ENCODE results near the gene CRTC1. TPM values are rescaled to one million over a fixed set of nuclear protein-coding genes. Genes with fewer than 3 reads are reported as not detected.

Gene CRTC1
- total RNA-seq, 1 experiment from 2014 or later, result 12.3 TPM

DNA sequence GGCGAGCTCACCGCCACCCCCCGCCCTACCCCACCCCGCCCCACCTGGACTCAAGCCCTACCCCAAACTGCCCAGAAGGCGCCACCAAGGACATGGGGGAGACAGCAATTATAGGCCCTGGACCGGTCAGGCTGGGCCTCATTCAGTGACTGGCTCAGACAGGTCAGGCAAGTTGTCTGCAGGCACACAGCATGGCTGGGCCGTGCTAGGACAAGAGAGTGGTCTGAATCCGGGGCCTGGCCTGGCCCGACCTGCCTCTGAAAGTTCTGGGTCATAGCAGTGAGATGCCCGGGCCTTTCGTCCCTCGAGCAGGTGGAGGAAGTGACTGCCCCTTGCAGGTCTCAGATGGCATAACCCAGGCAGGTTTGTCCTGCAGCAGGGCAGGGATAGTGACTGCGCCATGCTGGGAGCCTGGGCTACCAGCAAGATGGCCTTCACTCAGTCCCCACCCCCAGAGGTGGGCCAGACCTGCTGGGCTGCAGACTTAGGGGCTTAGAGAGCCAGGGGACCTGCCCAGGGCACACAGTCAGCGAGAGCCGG lies 86.6 kb downstream of the CRTC1 start:
- no peaks in the 10 kb centered on the region for H3K36me3 Mint-ChIP-seq
- H3K27me3 Mint-ChIP-seq (ENCODE audit: low read depth), result peaks cover 86% of the 10 kb centered on the region
- ChIA-PET CTCF (interaction anchor here (0.9 to 2.6 kb wide), 5 partner anchors 11 to 281 kb away, joined by 3 to 13 read pairs (median 4); no protein-coding TSS in a partner anchor), POLR2A (no interaction called here)
- no peak overlapping the region for H3K27ac Mint-ChIP-seq
- ATAC-seq (peak; percentile 35), DNase-seq (ENCODE audit: low spot score) (no peak)
- no peaks in the 10 kb centered on the region for H3K9me3 Mint-ChIP-seq
- TF ChIP-seq, protein P1, sequence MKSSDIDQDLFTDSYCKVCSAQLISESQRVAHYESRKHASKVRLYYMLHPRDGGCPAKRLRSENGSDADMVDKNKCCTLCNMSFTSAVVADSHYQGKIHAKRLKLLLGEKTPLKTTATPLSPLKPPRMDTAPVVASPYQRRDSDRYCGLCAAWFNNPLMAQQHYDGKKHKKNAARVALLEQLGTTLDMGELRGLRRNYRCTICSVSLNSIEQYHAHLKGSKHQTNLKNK (CRISPR knock-in tag; IDR thresholded peaks at IDR 0.05), result no peak
- TF ChIP-seq, protein P2, sequence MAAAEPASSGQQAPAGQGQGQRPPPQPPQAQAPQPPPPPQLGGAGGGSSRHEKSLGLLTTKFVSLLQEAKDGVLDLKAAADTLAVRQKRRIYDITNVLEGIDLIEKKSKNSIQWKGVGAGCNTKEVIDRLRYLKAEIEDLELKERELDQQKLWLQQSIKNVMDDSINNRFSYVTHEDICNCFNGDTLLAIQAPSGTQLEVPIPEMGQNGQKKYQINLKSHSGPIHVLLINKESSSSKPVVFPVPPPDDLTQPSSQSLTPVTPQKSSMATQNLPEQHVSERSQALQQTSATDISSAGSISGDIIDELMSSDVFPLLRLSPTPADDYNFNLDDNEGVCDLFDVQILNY (CRISPR knock-in tag; IDR thresholded peaks at IDR 0.05), result no peak
- no peak for TF ChIP-seq ZNF416 (CRISPR knock-in tag; IDR thresholded peaks at IDR 0.05)
- TF ChIP-seq NR3C1 (CRISPR knock-in tag; conservative IDR thresholded peaks at IDR 0.05; ENCODE audit: low read depth), result no peak
- TF ChIP-seq, protein P3, sequence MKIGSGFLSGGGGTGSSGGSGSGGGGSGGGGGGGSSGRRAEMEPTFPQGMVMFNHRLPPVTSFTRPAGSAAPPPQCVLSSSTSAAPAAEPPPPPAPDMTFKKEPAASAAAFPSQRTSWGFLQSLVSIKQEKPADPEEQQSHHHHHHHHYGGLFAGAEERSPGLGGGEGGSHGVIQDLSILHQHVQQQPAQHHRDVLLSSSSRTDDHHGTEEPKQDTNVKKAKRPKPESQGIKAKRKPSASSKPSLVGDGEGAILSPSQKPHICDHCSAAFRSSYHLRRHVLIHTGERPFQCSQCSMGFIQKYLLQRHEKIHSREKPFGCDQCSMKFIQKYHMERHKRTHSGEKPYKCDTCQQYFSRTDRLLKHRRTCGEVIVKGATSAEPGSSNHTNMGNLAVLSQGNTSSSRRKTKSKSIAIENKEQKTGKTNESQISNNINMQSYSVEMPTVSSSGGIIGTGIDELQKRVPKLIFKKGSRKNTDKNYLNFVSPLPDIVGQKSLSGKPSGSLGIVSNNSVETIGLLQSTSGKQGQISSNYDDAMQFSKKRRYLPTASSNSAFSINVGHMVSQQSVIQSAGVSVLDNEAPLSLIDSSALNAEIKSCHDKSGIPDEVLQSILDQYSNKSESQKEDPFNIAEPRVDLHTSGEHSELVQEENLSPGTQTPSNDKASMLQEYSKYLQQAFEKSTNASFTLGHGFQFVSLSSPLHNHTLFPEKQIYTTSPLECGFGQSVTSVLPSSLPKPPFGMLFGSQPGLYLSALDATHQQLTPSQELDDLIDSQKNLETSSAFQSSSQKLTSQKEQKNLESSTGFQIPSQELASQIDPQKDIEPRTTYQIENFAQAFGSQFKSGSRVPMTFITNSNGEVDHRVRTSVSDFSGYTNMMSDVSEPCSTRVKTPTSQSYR (CRISPR knock-in tag; IDR thresholded peaks at IDR 0.05), result no peak
- TF ChIP-seq MYBL2 (CRISPR knock-in tag; IDR thresholded peaks at IDR 0.05), result no peak
- TF ChIP-seq ZNF219 (CRISPR knock-in tag; IDR thresholded peaks at IDR 0.05; ENCODE audit: borderline replicate concordance), result no peak
- TF ChIP-seq, protein P4, sequence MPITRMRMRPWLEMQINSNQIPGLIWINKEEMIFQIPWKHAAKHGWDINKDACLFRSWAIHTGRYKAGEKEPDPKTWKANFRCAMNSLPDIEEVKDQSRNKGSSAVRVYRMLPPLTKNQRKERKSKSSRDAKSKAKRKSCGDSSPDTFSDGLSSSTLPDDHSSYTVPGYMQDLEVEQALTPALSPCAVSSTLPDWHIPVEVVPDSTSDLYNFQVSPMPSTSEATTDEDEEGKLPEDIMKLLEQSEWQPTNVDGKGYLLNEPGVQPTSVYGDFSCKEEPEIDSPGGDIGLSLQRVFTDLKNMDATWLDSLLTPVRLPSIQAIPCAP (CRISPR knock-in tag; IDR thresholded peaks at IDR 0.05), result no peak
- TF ChIP-seq, protein P5, sequence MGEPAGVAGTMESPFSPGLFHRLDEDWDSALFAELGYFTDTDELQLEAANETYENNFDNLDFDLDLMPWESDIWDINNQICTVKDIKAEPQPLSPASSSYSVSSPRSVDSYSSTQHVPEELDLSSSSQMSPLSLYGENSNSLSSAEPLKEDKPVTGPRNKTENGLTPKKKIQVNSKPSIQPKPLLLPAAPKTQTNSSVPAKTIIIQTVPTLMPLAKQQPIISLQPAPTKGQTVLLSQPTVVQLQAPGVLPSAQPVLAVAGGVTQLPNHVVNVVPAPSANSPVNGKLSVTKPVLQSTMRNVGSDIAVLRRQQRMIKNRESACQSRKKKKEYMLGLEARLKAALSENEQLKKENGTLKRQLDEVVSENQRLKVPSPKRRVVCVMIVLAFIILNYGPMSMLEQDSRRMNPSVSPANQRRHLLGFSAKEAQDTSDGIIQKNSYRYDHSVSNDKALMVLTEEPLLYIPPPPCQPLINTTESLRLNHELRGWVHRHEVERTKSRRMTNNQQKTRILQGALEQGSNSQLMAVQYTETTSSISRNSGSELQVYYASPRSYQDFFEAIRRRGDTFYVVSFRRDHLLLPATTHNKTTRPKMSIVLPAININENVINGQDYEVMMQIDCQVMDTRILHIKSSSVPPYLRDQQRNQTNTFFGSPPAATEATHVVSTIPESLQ (CRISPR knock-in tag; IDR thresholded peaks at IDR 0.05), result no peak
- TF ChIP-seq, protein P6, sequence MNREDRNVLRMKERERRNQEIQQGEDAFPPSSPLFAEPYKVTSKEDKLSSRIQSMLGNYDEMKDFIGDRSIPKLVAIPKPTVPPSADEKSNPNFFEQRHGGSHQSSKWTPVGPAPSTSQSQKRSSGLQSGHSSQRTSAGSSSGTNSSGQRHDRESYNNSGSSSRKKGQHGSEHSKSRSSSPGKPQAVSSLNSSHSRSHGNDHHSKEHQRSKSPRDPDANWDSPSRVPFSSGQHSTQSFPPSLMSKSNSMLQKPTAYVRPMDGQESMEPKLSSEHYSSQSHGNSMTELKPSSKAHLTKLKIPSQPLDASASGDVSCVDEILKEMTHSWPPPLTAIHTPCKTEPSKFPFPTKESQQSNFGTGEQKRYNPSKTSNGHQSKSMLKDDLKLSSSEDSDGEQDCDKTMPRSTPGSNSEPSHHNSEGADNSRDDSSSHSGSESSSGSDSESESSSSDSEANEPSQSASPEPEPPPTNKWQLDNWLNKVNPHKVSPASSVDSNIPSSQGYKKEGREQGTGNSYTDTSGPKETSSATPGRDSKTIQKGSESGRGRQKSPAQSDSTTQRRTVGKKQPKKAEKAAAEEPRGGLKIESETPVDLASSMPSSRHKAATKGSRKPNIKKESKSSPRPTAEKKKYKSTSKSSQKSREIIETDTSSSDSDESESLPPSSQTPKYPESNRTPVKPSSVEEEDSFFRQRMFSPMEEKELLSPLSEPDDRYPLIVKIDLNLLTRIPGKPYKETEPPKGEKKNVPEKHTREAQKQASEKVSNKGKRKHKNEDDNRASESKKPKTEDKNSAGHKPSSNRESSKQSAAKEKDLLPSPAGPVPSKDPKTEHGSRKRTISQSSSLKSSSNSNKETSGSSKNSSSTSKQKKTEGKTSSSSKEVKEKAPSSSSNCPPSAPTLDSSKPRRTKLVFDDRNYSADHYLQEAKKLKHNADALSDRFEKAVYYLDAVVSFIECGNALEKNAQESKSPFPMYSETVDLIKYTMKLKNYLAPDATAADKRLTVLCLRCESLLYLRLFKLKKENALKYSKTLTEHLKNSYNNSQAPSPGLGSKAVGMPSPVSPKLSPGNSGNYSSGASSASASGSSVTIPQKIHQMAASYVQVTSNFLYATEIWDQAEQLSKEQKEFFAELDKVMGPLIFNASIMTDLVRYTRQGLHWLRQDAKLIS (CRISPR knock-in tag; IDR thresholded peaks at IDR 0.05; ENCODE audit: borderline replicate concordance), result no peak
- TF ChIP-seq NR2C2 (CRISPR knock-in tag; IDR thresholded peaks at IDR 0.05), result no peak
- TF ChIP-seq ZNF138 (CRISPR knock-in tag; conservative IDR thresholded peaks at IDR 0.05), result no peak
- H3K4me3 Mint-ChIP-seq, result no peak overlapping the region
- no peaks in the 10 kb centered on the region for H3K4me1 Mint-ChIP-seq

DNA sequence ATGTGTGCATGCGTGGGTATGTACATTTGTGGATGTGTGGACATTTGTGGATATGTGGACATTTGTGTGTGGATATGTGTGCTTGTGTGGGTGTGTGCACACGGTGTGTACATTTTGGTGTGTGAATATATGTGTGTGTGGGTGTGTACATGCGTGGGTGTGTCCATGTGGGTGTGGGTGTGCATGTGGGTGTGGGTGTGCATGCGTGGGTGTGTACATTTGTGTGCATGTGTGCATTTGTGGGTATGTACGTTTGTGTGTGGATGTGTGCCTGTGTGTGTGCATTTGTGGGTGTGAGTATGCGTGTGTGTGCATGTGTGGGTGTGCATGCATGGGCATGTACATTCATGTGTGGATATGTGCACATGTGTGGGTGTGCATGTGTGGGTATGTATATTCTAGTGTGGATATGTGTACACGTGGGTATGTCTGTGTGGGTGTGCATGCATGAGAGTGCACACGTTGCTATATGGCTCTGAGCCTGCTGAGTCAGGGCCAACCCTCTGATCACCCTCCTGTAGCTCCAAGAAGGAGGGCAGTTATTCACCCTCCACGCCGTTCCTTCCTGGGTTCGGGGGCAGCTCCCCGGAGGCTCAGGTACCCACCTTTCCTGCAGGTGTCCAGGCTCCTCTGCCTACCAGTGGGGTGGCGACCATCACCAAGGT lies 87.3 kb downstream of the CRTC1 start:
- no peaks in the 10 kb centered on the region for H3K36me3 Mint-ChIP-seq
- H3K4me1 Mint-ChIP-seq, result no peaks in the 10 kb centered on the region
- DNase-seq (ENCODE audit: low spot score) (no peak), ATAC-seq (no peak)
- H3K27ac Mint-ChIP-seq, result no peak overlapping the region
- POLR2A ChIA-PET, result no interaction called here
- no peaks in the 10 kb centered on the region for H3K9me3 Mint-ChIP-seq
- CTCF ChIA-PET, result interaction anchor here (0.6 to 3.9 kb wide), 21 partner anchors 8 to 181 kb away, joined by 3 to 42 read pairs (median 3); partner anchors contain the start of gene UPF1
- peaks cover 86% of the 10 kb centered on the region for H3K27me3 Mint-ChIP-seq (ENCODE audit: low read depth)
- no peak overlapping the region for H3K4me3 Mint-ChIP-seq
- TF ChIP-seq, protein P7, sequence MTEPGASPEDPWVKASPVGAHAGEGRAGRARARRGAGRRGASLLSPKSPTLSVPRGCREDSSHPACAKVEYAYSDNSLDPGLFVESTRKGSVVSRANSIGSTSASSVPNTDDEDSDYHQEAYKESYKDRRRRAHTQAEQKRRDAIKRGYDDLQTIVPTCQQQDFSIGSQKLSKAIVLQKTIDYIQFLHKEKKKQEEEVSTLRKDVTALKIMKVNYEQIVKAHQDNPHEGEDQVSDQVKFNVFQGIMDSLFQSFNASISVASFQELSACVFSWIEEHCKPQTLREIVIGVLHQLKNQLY (CRISPR knock-in tag; IDR thresholded peaks at IDR 0.05), result no peak
- TF ChIP-seq PRRX2 (CRISPR knock-in tag; IDR thresholded peaks at IDR 0.05) (no peak), MYBL2 (CRISPR knock-in tag; IDR thresholded peaks at IDR 0.05) (no peak), NFE2L1 (CRISPR knock-in tag; IDR thresholded peaks at IDR 0.05) (no peak), NR2C2 (CRISPR knock-in tag; IDR thresholded peaks at IDR 0.05) (no peak), NFYB (CRISPR knock-in tag; conservative IDR thresholded peaks at IDR 0.05; ENCODE audit: low read depth) (no peak)
- TF ChIP-seq, protein P2 (CRISPR knock-in tag; IDR thresholded peaks at IDR 0.05), result no peak
- TF ChIP-seq, protein P8, sequence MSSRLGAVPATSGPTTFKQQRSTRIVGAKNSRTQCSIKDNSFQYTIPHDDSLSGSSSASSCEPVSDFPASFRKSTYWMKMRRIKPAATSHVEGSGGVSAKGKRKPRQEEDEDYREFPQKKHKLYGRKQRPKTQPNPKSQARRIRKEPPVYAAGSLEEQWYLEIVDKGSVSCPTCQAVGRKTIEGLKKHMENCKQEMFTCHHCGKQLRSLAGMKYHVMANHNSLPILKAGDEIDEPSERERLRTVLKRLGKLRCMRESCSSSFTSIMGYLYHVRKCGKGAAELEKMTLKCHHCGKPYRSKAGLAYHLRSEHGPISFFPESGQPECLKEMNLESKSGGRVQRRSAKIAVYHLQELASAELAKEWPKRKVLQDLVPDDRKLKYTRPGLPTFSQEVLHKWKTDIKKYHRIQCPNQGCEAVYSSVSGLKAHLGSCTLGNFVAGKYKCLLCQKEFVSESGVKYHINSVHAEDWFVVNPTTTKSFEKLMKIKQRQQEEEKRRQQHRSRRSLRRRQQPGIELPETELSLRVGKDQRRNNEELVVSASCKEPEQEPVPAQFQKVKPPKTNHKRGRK (CRISPR knock-in tag; IDR thresholded peaks at IDR 0.05; ENCODE audit: borderline replicate concordance), result no peak
